ENCODE measurements around the gene TRPV4. TPM values are rescaled to one million over a fixed set of nuclear protein-coding genes. Genes with fewer than 3 reads are reported as not detected.
A peak's percentile ranks its signal among the peaks of the same experiment; 100 is the strongest.

Gene TRPV4
- total RNA-seq, 3 donors from 2014 or later (not counting 1 experiment from before 2014, with no cell fraction given): not detected

GRCh38 chr12:109762071-109762672, 71.0 kb downstream of the TRPV4 start:
- no peaks in the 10 kb centered on the region for H3K27me3 ChIP-seq (ENCODE audit: control insufficient read depth, insufficient read depth, low read length)
- H3K27me3 Mint-ChIP-seq (ENCODE audit: low read depth in 2 of 2): no peaks in the 10 kb centered on the region
- H3K27ac Mint-ChIP-seq: no peak overlapping the region
- no peak for ATAC-seq
- H3K36me3 ChIP-seq (ENCODE audit: control insufficient read depth, insufficient read depth, low read length): no peaks in the 10 kb centered on the region
- no peak for TF ChIP-seq CTCF (IDR thresholded peaks at IDR 0.05)
- no peak overlapping the region for H3K4me3 Mint-ChIP-seq
- H3K4me1 ChIP-seq (ENCODE audit: control insufficient read depth, insufficient read depth, low read length): no peaks in the 10 kb centered on the region
- H3K27ac ChIP-seq (ENCODE audit: low read length): no peak overlapping the region
- WGBS (ENCODE audit: insufficient coverage): 88% methylated on average over 11 of the region's 12 CpGs
- H3K9me3 Mint-ChIP-seq: no peaks in the 10 kb centered on the region
- H3K36me3 Mint-ChIP-seq: peaks cover 3% of the 10 kb centered on the region
- H3K4me1 Mint-ChIP-seq: peaks cover 0 to 14% of the 10 kb centered on the region in 2 donors
- peaks cover 7% of the 10 kb centered on the region for H3K9me3 ChIP-seq (ENCODE audit: control insufficient read depth, insufficient read depth, low read length)
- DNase-seq: peak in 1 of 2 donors; percentile 7
- H3K4me3 ChIP-seq (ENCODE audit: low read length): no peak overlapping the region
- intact Hi-C loops (cut with micrococcal nuclease): no loop called here

GRCh38 chr12:109760930-109761921, 72.0 kb downstream of the TRPV4 start:
- Mint-ChIP-seq H3K9me3 (peaks cover 2 to 6% of the 10 kb centered on the region in 2 donors), H3K4me3 (no peak overlapping the region), H3K27ac (peak overlapping the region in 1 of 2 donors; percentile 52), H3K27me3 (ENCODE audit: low read depth in 2 of 2) (no peaks in the 10 kb centered on the region), H3K36me3 (peaks cover 12% of the 10 kb centered on the region), H3K4me1 (peaks cover 0 to 14% of the 10 kb centered on the region in 2 donors)
- H3K4me1 ChIP-seq (ENCODE audit: control insufficient read depth, insufficient read depth, low read length): no peaks in the 10 kb centered on the region
- ATAC-seq (no peak), DNase-seq (peak in 1 of 2 donors; percentile 11)
- H3K36me3 ChIP-seq (ENCODE audit: control insufficient read depth, insufficient read depth, low read length): no peaks in the 10 kb centered on the region
- no peak overlapping the region for H3K27ac ChIP-seq (ENCODE audit: low read length)
- H3K27me3 ChIP-seq (ENCODE audit: control insufficient read depth, insufficient read depth, low read length): no peaks in the 10 kb centered on the region
- H3K9me3 ChIP-seq (ENCODE audit: control insufficient read depth, insufficient read depth, low read length): peaks cover 7% of the 10 kb centered on the region
- no peak overlapping the region for H3K4me3 ChIP-seq (ENCODE audit: low read length)
- no peak for TF ChIP-seq CTCF (IDR thresholded peaks at IDR 0.05)
- intact Hi-C loops (cut with micrococcal nuclease): no loop called here
- WGBS (ENCODE audit: insufficient coverage): 86% methylated on average over 14 of the region's 16 CpGs

GRCh38 chr12:109760031-109760929, 72.9 kb downstream of the TRPV4 start:
- H3K9me3 ChIP-seq (ENCODE audit: control insufficient read depth, insufficient read depth, low read length): peaks cover 7% of the 10 kb centered on the region
- no peaks in the 10 kb centered on the region for H3K36me3 ChIP-seq (ENCODE audit: control insufficient read depth, insufficient read depth, low read length)
- H3K27ac Mint-ChIP-seq: peak overlapping the region in 1 of 2 donors; percentile 52
- 53% methylated on average over 17 of the region's 18 CpGs for WGBS (ENCODE audit: insufficient coverage)
- TF ChIP-seq CTCF (IDR thresholded peaks at IDR 0.05): no peak
- H3K36me3 Mint-ChIP-seq: peaks cover 20% of the 10 kb centered on the region
- no peak overlapping the region for H3K4me3 ChIP-seq (ENCODE audit: low read length)
- H3K9me3 Mint-ChIP-seq: peaks cover 2 to 6% of the 10 kb centered on the region in 2 donors
- H3K27me3 ChIP-seq (ENCODE audit: control insufficient read depth, insufficient read depth, low read length): no peaks in the 10 kb centered on the region
- ATAC-seq (no peak), DNase-seq (peak in 1 of 2 donors; percentile 13)
- intact Hi-C loops (cut with micrococcal nuclease): no loop called here
- H3K27me3 Mint-ChIP-seq (ENCODE audit: low read depth in 2 of 2): no peaks in the 10 kb centered on the region
- H3K4me1 Mint-ChIP-seq: peaks cover 0 to 14% of the 10 kb centered on the region in 2 donors
- no peak overlapping the region for H3K4me3 Mint-ChIP-seq
- H3K27ac ChIP-seq (ENCODE audit: low read length): no peak overlapping the region
- H3K4me1 ChIP-seq (ENCODE audit: control insufficient read depth, insufficient read depth, low read length): no peaks in the 10 kb centered on the region
